ENCODE measurements around the gene NAT9. TPM values are rescaled to one million over a fixed set of nuclear protein-coding genes. Genes with fewer than 3 reads are reported as not detected.

NAT9 gene
- total and polyA plus RNA-seq, 9 donors, result 19.7 to 87.0 (median 56.5) TPM

- H3K9me3 ChIP-seq, result no peaks in the 10 kb centered on the region
- no peaks in the 10 kb centered on the region for H3K36me3 ChIP-seq
- TF ChIP-seq CTCF (IDR thresholded peaks at IDR 0.05), result no peak
- TF ChIP-seq POLR2A (IDR thresholded peaks at IDR 0.05), result no peak
- intact Hi-C loops (cut with DNase I), result loop anchor here in 1 of 4 donors (10.0 kb wide), 1 partner anchor 159 kb away; no protein-coding TSS in a partner anchor
- WGBS, 3 donors, result 87 to 90% (median 88%) methylated on average over 18 of the region's 18 CpGs
- H3K27me3 ChIP-seq, result no peaks in the 10 kb centered on the region
- no peak overlapping the region for H3K4me3 ChIP-seq
- no peak for DNase-seq
- no peaks in the 10 kb centered on the region for H3K4me1 ChIP-seq (ENCODE audit: insufficient read depth)
- H3K27ac ChIP-seq, result no peak overlapping the region
Measured at GRCh38 chr17:74795327-74796020, 19.3 kb upstream of the NAT9 start.

- no peak for TF ChIP-seq EP300 (IDR thresholded peaks at IDR 0.05)
- no peak for TF ChIP-seq POLR2A (IDR thresholded peaks at IDR 0.05)
- TF ChIP-seq CTCF (IDR thresholded peaks at IDR 0.05), result no peak
- no peaks in the 10 kb centered on the region for H3K4me1 ChIP-seq (ENCODE audit: insufficient read depth)
- no peak for DNase-seq
- 89 to 92% (median 89%) methylated on average over 12 of the region's 12 CpGs for WGBS, 3 donors
- no peak overlapping the region for H3K27ac ChIP-seq
- no peaks in the 10 kb centered on the region for H3K36me3 ChIP-seq
- H3K27me3 ChIP-seq, result no peaks in the 10 kb centered on the region
- H3K9me3 ChIP-seq, result no peaks in the 10 kb centered on the region
- H3K4me3 ChIP-seq, result no peak overlapping the region
- intact Hi-C loops (cut with DNase I), result loop anchor here in 3 of 4 donors (5.0 to 10.0 kb wide), 4 partner anchors 70 to 165 kb away; no protein-coding TSS in a partner anchor
Measured at GRCh38 chr17:74792586-74793105, 16.5 kb upstream of the NAT9 start.

GRCh38 chr17:74790161-74791058 is 14.3 kb upstream of the NAT9 start:
- intact Hi-C loops (cut with DNase I), result loop anchor here (2.0 to 10.0 kb wide), 7 partner anchors 72 to 168 kb away; no protein-coding TSS in a partner anchor
- H3K36me3 ChIP-seq, result no peaks in the 10 kb centered on the region
- WGBS, 3 donors, result 84 to 87% (median 86%) methylated on average over 21 of the region's 21 CpGs
- H3K27me3 ChIP-seq, result no peaks in the 10 kb centered on the region
- TF ChIP-seq EP300 (IDR thresholded peaks at IDR 0.05) (no peak), CTCF (IDR thresholded peaks at IDR 0.05) (no peak), POLR2A (IDR thresholded peaks at IDR 0.05) (no peak)
- no peak for DNase-seq
- no peak overlapping the region for H3K27ac ChIP-seq
- no peak overlapping the region for H3K4me3 ChIP-seq
- H3K9me3 ChIP-seq, result no peaks in the 10 kb centered on the region
- no peaks in the 10 kb centered on the region for H3K4me1 ChIP-seq (ENCODE audit: insufficient read depth)

- 86 to 91% (median 88%) methylated on average over 16 of the region's 16 CpGs for WGBS, 3 donors
- Histone ChIP-seq H3K9me3 (no peaks in the 10 kb centered on the region), H3K4me3 (no peak overlapping the region), H3K27ac (no peak overlapping the region), H3K27me3 (no peaks in the 10 kb centered on the region), H3K4me1 (ENCODE audit: insufficient read depth) (no peaks in the 10 kb centered on the region), H3K36me3 (no peaks in the 10 kb centered on the region)
- intact Hi-C loops (cut with DNase I), result no loop called here
- DNase-seq, result no peak
- no peak for TF ChIP-seq EP300 (IDR thresholded peaks at IDR 0.05)
- no peak for TF ChIP-seq CTCF (IDR thresholded peaks at IDR 0.05)
- no peak for TF ChIP-seq POLR2A (IDR thresholded peaks at IDR 0.05)
Measured at GRCh38 chr17:74786431-74787055, 10.4 kb upstream of the NAT9 start.
